CD4-positive, alpha-beta T cell (primary cell): ENCODE results near the gene C11orf86. TPM values are rescaled to one million over a fixed set of nuclear protein-coding genes. Genes with fewer than 3 reads are reported as not detected.
A peak's percentile ranks its signal among the peaks of the same experiment; 100 is the strongest.

Source experiments
- ATAC-seq: fragments of 200-7000 bp; cut with Tn5 transposase; one replicate; pipeline ENCODE4 v1.10.0; 2022; ENCODE audit warnings: mild to moderate bottlenecking; ENCODE audit not compliant: poor library complexity
- CTCF ChIA-PET: fragments of 350-600 bp; sonication (Branson Sonifier 250); formaldehyde crosslinking; loops from one replicate; lab custom pipeline; 2021; ENCODE audit warnings: antibody characterized with exemption, inconsistent platforms; lab: Charles Lee
- POLR2A ChIA-PET: fragments of 350-600 bp; sonication (Branson Sonifier 250); formaldehyde crosslinking; loops from one replicate; lab custom pipeline; 2021; ENCODE audit warnings: antibody characterized with exemption, inconsistent platforms; lab: Charles Lee
- DNase-seq, 14 experiments: peaks; one replicate each; pipeline ENCODE4 v3.0.0-alpha.2; 2013 to 2020; ENCODE audit warnings: mixed read lengths in 2 of 14
- H3K27ac ChIP-seq, 2 donors: one replicate each; pipeline versions ENCODE4 v1.5.1 to v1.7.0; 2013; ENCODE audit warnings: low read length in 2 of 2, low read depth in 1 of 2, mild to moderate bottlenecking in 1 of 2
- H3K27me3 ChIP-seq, 2 experiments: 1 replicate in 1 of 2; 2 replicates in 1 of 2; pipeline versions ENCODE4 v1.6.1 to v1.7.0; 2013; ENCODE audit warnings: low read length in 2 of 2, control low read depth in 1 of 2, mild to moderate bottlenecking in 1 of 2, moderate library complexity in 1 of 2; ENCODE audit not compliant: insufficient read depth in 2 of 2, control insufficient read depth in 1 of 2
- H3K36me3 ChIP-seq: one replicate; pipeline ENCODE4 v1.6.1; 2013; ENCODE audit warnings: low read length, control low read depth; ENCODE audit not compliant: insufficient read depth
- H3K4me1 ChIP-seq: one replicate; pipeline ENCODE4 v1.6.1; 2013; ENCODE audit warnings: low read length, control low read depth; ENCODE audit not compliant: insufficient read depth
- H3K4me3 ChIP-seq: one replicate; pipeline ENCODE4 v1.5.1; 2013; ENCODE audit warnings: mild to moderate bottlenecking, low read length, moderate library complexity
- H3K9me3 ChIP-seq, 2 experiments: 1 replicate in 1 of 2; 2 replicates in 1 of 2; pipeline versions ENCODE4 v1.6.1 to v1.7.0; 2013; ENCODE audit warnings: low read length in 2 of 2, mild to moderate bottlenecking in 2 of 2, control low read depth in 1 of 2, moderate library complexity in 1 of 2; ENCODE audit not compliant: control insufficient read depth in 1 of 2, insufficient read depth in 1 of 2
- H3K27ac Mint-ChIP-seq: one replicate; pipeline ENCODE4 v1.8.0; 2020; ENCODE audit warnings: mixed read lengths
- H3K27me3 Mint-ChIP-seq: one replicate; pipeline ENCODE4 v1.8.0; 2021; ENCODE audit warnings: mixed read lengths
- H3K36me3 Mint-ChIP-seq: one replicate; pipeline ENCODE4 v1.8.0; 2021; ENCODE audit warnings: low read depth, mixed read lengths
- H3K4me1 Mint-ChIP-seq: one replicate; pipeline ENCODE4 v1.8.0; 2021; ENCODE audit warnings: low read depth, mixed read lengths
- H3K4me3 Mint-ChIP-seq: one replicate; pipeline ENCODE4 v1.8.0; 2020; ENCODE audit warnings: mild to moderate bottlenecking, mixed read lengths
- H3K9me3 Mint-ChIP-seq: one replicate; pipeline ENCODE4 v1.8.0; 2020; ENCODE audit warnings: mixed read lengths
- intact Hi-C, 2 experiments: fragments of 100-400 bp; cut with DNase I in 1 of 2; cut with micrococcal nuclease in 1 of 2; formaldehyde crosslinking; loops; one replicate each; pipeline versions ENCODE4 v1.15.1 to v1.9.0; 2023 to 2025; cut with DNase I, micrococcal nuclease
- total RNA-seq, 174 experiments: library from RNA in 2 of 174; stranded (reverse) in 2 of 174; gene quantifications; one replicate each; pipeline ENCODE4 v1.2.3 and lab custom pipeline; 2021 to 2026
- TF ChIP-seq, protein P1 (sequence below): fragments of 200-600 bp; IDR thresholded peaks from one replicate; pipeline ENCODE4 v1.8.0; 2022; ENCODE audit warnings: antibody characterized with exemption, mild to moderate bottlenecking

Gene C11orf86
- total RNA-seq, 2 experiments from 2014 or later: not detected

GRCh38 chr11:66978717-66979116 lies 3.6 kb downstream of the C11orf86 start:
- no peak for DNase-seq
- no peak overlapping the region for H3K27ac Mint-ChIP-seq
- Histone ChIP-seq H3K4me1 (peaks cover 4% of the 10 kb centered on the region), H3K27me3 (peaks cover 0 to 7% of the 10 kb centered on the region in 2 experiments), H3K27ac (no peak overlapping the region), H3K4me3 (no peak overlapping the region), H3K9me3 (peaks cover 12 to 40% of the 10 kb centered on the region in 2 experiments), H3K36me3 (no peaks in the 10 kb centered on the region)
- CTCF ChIA-PET: no interaction called here
- POLR2A ChIA-PET: no interaction called here
- H3K36me3 Mint-ChIP-seq: no peaks in the 10 kb centered on the region
- H3K4me1 Mint-ChIP-seq: no peaks in the 10 kb centered on the region
- peaks cover 20% of the 10 kb centered on the region for H3K27me3 Mint-ChIP-seq
- TF ChIP-seq, protein P1, sequence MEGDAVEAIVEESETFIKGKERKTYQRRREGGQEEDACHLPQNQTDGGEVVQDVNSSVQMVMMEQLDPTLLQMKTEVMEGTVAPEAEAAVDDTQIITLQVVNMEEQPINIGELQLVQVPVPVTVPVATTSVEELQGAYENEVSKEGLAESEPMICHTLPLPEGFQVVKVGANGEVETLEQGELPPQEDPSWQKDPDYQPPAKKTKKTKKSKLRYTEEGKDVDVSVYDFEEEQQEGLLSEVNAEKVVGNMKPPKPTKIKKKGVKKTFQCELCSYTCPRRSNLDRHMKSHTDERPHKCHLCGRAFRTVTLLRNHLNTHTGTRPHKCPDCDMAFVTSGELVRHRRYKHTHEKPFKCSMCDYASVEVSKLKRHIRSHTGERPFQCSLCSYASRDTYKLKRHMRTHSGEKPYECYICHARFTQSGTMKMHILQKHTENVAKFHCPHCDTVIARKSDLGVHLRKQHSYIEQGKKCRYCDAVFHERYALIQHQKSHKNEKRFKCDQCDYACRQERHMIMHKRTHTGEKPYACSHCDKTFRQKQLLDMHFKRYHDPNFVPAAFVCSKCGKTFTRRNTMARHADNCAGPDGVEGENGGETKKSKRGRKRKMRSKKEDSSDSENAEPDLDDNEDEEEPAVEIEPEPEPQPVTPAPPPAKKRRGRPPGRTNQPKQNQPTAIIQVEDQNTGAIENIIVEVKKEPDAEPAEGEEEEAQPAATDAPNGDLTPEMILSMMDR: no peak
- no peak overlapping the region for H3K4me3 Mint-ChIP-seq
- intact Hi-C loops: loop anchor here in 1 of 2 experiments (5.0 kb wide), 1 partner anchor 281 kb away; no protein-coding TSS in a partner anchor
- H3K9me3 Mint-ChIP-seq: no peaks in the 10 kb centered on the region
- no peak for ATAC-seq

- peaks cover 12 to 40% of the 10 kb centered on the region in 2 experiments for H3K9me3 ChIP-seq
- DNase-seq (no peak), ATAC-seq (no peak)
- H3K27me3 Mint-ChIP-seq: peaks cover 20% of the 10 kb centered on the region
- H3K4me3 Mint-ChIP-seq: no peak overlapping the region
- no peaks in the 10 kb centered on the region for H3K9me3 Mint-ChIP-seq
- TF ChIP-seq, protein P1: no peak
- H3K36me3 ChIP-seq: no peaks in the 10 kb centered on the region
- H3K27me3 ChIP-seq: peaks cover 0 to 7% of the 10 kb centered on the region in 2 experiments
- H3K27ac Mint-ChIP-seq: no peak overlapping the region
- no peak overlapping the region for H3K27ac ChIP-seq
- H3K36me3 Mint-ChIP-seq: no peaks in the 10 kb centered on the region
- intact Hi-C loops: loop anchor here in 1 of 2 experiments (5.0 kb wide), 1 partner anchor 282 kb away; no protein-coding TSS in a partner anchor
- CTCF ChIA-PET: interaction anchor here (0.6 kb wide), 1 partner anchor 267 kb away, joined by 4 read pairs; no protein-coding TSS in a partner anchor
- H3K4me1 Mint-ChIP-seq: no peaks in the 10 kb centered on the region
- peaks cover 4% of the 10 kb centered on the region for H3K4me1 ChIP-seq
- POLR2A ChIA-PET: no interaction called here
- H3K4me3 ChIP-seq: no peak overlapping the region
Observed at GRCh38 chr11:66979336-66979980, 4.4 kb downstream of the C11orf86 start.

DNA sequence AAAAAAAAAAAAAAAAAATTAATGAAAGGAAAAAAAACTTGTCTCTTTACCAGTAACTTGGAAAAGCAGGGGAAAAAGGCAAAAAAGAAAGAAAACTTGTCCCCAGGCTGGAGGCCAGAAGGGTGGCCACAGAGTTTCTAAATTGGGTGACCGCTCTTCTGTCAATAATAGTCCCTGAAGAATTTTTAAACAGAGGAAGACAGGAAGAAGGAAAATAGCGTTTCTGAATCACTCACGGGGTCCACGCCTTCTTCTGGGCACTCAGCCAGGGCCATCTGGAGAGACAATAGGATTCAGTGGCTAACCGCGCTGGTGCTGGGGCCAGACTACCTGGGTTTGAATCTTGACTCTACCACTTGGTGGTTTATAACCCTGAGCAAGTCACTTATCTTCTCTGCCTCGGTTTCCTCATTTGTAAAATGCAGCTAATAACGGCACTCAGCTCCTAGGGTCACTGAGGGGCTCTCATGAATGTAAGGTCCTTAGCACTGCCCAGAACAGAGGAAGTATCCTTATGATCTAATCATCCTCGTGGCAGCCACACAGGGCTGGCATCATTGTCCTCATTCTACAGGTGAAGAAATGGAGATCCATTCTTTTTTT lies 7.0 kb downstream of the C11orf86 start:
- no peak overlapping the region for H3K4me3 ChIP-seq
- Mint-ChIP-seq H3K27me3 (peaks cover 11% of the 10 kb centered on the region), H3K36me3 (no peaks in the 10 kb centered on the region), H3K4me1 (no peaks in the 10 kb centered on the region), H3K9me3 (no peaks in the 10 kb centered on the region), H3K4me3 (no peak overlapping the region), H3K27ac (no peak overlapping the region)
- POLR2A ChIA-PET: no interaction called here
- CTCF ChIA-PET: no interaction called here
- H3K36me3 ChIP-seq: no peaks in the 10 kb centered on the region
- ATAC-seq (no peak), DNase-seq (peak in 4 of 14 experiments; percentile 8 to 44 (median 30))
- peaks cover 4% of the 10 kb centered on the region for H3K4me1 ChIP-seq
- peaks cover 0 to 7% of the 10 kb centered on the region in 2 experiments for H3K27me3 ChIP-seq
- intact Hi-C loops: no loop called here
- H3K27ac ChIP-seq: no peak overlapping the region
- peaks cover 12 to 24% of the 10 kb centered on the region in 2 experiments for H3K9me3 ChIP-seq
- TF ChIP-seq, protein P1: no peak
